ENCODE results near the gene MC3R. TPM values are rescaled to one million over a fixed set of nuclear protein-coding genes. Genes with fewer than 3 reads are reported as not detected.

MC3R gene
- total RNA-seq, 2 donors from 2014 or later, result not detected

DNA sequence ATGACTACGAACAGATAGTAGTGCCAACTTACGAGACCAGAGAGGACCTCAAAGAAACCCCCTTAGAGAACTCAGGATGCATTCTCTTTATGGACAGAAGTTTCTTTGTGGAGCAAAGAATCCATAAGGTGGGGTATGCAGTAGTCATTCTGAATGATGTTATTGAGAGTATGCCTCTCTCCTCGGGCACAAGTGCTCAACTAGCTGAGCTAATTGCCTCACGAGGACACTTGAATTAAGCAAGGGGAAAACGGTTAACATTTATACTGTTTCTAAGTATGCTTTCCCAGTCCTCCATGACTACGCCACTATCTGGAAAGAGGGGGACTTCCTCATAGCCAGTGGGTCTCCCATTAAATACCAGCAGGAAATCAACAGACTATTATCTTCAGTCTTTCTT is 25.6 kb downstream of the MC3R start:
- ATAC-seq (no peak), DNase-seq (ENCODE audit: low spot score) (no peak)
- no peaks in the 10 kb centered on the region for H3K9me3 Mint-ChIP-seq

DNA sequence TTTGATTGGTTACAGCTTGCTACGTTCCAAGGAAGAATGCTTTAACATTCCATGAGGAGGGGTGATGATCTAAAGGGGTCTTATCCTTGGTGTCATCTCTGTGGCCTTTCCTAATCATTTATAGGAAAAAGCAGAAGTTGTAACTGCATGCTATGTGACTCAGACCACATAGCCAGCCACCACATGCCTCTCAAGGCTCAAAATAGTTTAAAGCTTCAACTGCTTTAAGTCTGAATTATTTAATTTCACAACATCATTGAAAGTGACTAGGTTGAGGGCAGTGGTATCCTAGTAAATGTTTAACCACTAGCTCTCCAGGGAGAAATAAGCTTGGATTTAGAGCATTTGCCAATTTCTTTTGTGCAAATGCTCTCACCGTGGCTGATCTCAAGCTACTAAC is 29.7 kb downstream of the MC3R start:
- peaks cover 2 to 7% of the 10 kb centered on the region in 2 donors for H3K27me3 Mint-ChIP-seq
- no peak overlapping the region for H3K4me3 Mint-ChIP-seq
- DNase-seq (ENCODE audit: low spot score), result no peak
- ATAC-seq, result no peak
- no peak overlapping the region for H3K27ac Mint-ChIP-seq
- no peaks in the 10 kb centered on the region for H3K4me1 Mint-ChIP-seq (ENCODE audit: low read depth in 2 of 2)
- peaks cover 3% of the 10 kb centered on the region for H3K9me3 Mint-ChIP-seq
- no peaks in the 10 kb centered on the region for H3K36me3 Mint-ChIP-seq

More for the DNA sequence above, 25.6 kb downstream of the MC3R start:
- H3K4me3 Mint-ChIP-seq, result no peak overlapping the region
- H3K27ac Mint-ChIP-seq, result no peak overlapping the region
- H3K4me1 Mint-ChIP-seq (ENCODE audit: low read depth in 2 of 2), result no peaks in the 10 kb centered on the region
- H3K27me3 Mint-ChIP-seq, result peaks cover 6% of the 10 kb centered on the region in 2 donors
- no peaks in the 10 kb centered on the region for H3K36me3 Mint-ChIP-seq

- Mint-ChIP-seq H3K9me3 (peaks cover 3% of the 10 kb centered on the region), H3K4me1 (ENCODE audit: low read depth in 2 of 2) (no peaks in the 10 kb centered on the region), H3K4me3 (no peak overlapping the region), H3K27ac (no peak overlapping the region), H3K27me3 (peaks cover under 1 to 21% of the 10 kb centered on the region in 2 donors), H3K36me3 (no peaks in the 10 kb centered on the region)
- no peak for ATAC-seq
- DNase-seq (ENCODE audit: low spot score), result no peak
These were observed 37.0 kb downstream of the MC3R start for GRCh38 chr20:56285496-56285895.

DNA sequence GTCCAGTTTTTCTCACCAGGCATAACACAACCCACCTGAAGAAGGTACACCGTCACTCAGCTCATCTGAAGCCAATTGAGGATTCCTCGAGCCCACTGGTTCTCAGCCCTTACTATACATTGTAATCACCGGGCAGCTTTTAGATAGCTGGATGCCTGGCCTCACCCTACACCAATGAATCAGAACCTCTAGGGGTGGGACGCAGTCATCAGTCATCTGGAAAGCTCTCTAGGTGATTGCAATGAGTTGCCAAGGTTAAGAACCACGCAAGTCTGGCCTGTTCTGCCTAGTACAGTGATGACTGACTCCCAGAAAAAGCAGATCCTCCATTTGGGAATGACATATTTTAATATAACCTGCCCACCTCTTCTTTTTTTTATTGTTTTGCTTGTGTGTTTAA is 41.1 kb downstream of the MC3R start:
- H3K9me3 Mint-ChIP-seq, result no peaks in the 10 kb centered on the region
- no peak for ATAC-seq
- no peaks in the 10 kb centered on the region for H3K36me3 Mint-ChIP-seq
- peaks cover 8 to 30% of the 10 kb centered on the region in 2 donors for H3K27me3 Mint-ChIP-seq
- no peak for DNase-seq (ENCODE audit: low spot score)
- H3K27ac Mint-ChIP-seq, result no peak overlapping the region
- H3K4me1 Mint-ChIP-seq (ENCODE audit: low read depth in 2 of 2), result no peaks in the 10 kb centered on the region
- H3K4me3 Mint-ChIP-seq, result no peak overlapping the region

- ATAC-seq, result no peak
- no peaks in the 10 kb centered on the region for H3K4me1 Mint-ChIP-seq (ENCODE audit: low read depth in 2 of 2)
- H3K9me3 Mint-ChIP-seq, result no peaks in the 10 kb centered on the region
- no peak overlapping the region for H3K27ac Mint-ChIP-seq
- no peaks in the 10 kb centered on the region for H3K36me3 Mint-ChIP-seq
- DNase-seq (ENCODE audit: low spot score), result no peak
- peaks cover 12 to 25% of the 10 kb centered on the region in 2 donors for H3K27me3 Mint-ChIP-seq
- H3K4me3 Mint-ChIP-seq, result no peak overlapping the region
These were observed 50.8 kb downstream of the MC3R start for GRCh38 chr20:56299362-56299761.

Other genes starting within 250 kb of the MC3R start
- gene CBLN4, start 243.2 kb upstream of the MC3R start, total RNA-seq, result not detected
- gene FAM210B, start 110.2 kb downstream of the MC3R start, total RNA-seq, result 1 to 10 TPM; 1.8 to 3.0 TPM
- 10 to 100 TPM; 45.1 to 80.8 TPM for gene AURKA, start 143.5 kb downstream of the MC3R start, total RNA-seq
- gene CSTF1, start 143.9 kb downstream of the MC3R start, total RNA-seq, result 10 to 100 TPM; 39.6 to 40.1 TPM
- gene CASS4, start 163.5 kb downstream of the MC3R start, total RNA-seq, result 1 to 10 TPM; 1.3 to 4.1 TPM
- 10 to 100 TPM; 78.5 to 92.2 TPM for gene RTF2, start 219.9 kb downstream of the MC3R start, total RNA-seq

All from natural killer cell treated with Interleukin-12 subunit alpha and Interleukin-12 subunit beta and Interleukin-15 and Interleukin-18, amount 100 ng/mL, for 72 hours (primary cell).